HepG2 (cell line): Measurements from ENCODE around the gene CXCL10. TPM values are rescaled to one million over a fixed set of nuclear protein-coding genes. Genes with fewer than 3 reads are reported as not detected.

Experiments
- ATAC-seq: fragments of 200-7000 bp; cut with Tn5 transposase; 3 replicates; pipeline ENCODE4 v1.9.1; 2020; ENCODE audit warnings: mild to moderate bottlenecking, moderate library complexity
- BruUV-seq: library from RNA; stranded (reverse); fragments of 400-500 nt; replicated peaks from 2 replicates; lab custom pipeline; 2021; lab: Mats Ljungman, UMichigan
- CTCF ChIA-PET: fragments of 300-600 bp; formaldehyde crosslinking; extraction: SDS; loops from one replicate; lab custom pipeline; 2021; ENCODE audit warnings: low total read pairs, inconsistent platforms, low intra/inter-chr PET ratio; lab: Yijun Ruan, JAX
- POLR2A ChIA-PET: fragments of 350-600 bp; sonication (Branson Sonifier 250); formaldehyde crosslinking; loops from one replicate; lab custom pipeline; 2020; ENCODE audit warnings: antibody characterized with exemption, inconsistent platforms; lab: Yijun Ruan, JAX
- DNase-seq: peaks from one replicate; pipeline ENCODE4 v3.0.0-alpha.2; 2015; ENCODE audit warnings: low spot score
- FAIRE-seq: peaks from 3 replicates; lab custom pipeline; 2011; peaks lifted over from hg19 to GRCh38; lab: Jason Lieb, UNC
- H2AFZ ChIP-seq: one replicate; pipeline ENCODE4 v1.6.1; 2011; ENCODE audit warnings: low read length, inconsistent platforms
- H3K27ac ChIP-seq: fragments of 300-600 bp; 3 replicates; pipeline ENCODE4 v1.8.0; 2011; ENCODE audit warnings: mixed run types, mild to moderate bottlenecking, mixed read lengths, low read length, inconsistent platforms; ENCODE audit not compliant: insufficient read depth; ENCODE audit errors: extremely low read length
- H3K27me3 ChIP-seq, 2 experiments: fragments of 200-600 bp in 1 of 2; 2 replicates in 1 of 2; 3 replicates in 1 of 2; pipeline versions ENCODE4 v1.6.0 to v1.8.0; 2011; ENCODE audit warnings: low read length in 2 of 2, mild to moderate bottlenecking in 2 of 2, moderate library complexity in 2 of 2, inconsistent platforms in 1 of 2; ENCODE audit not compliant: insufficient read depth in 2 of 2, control insufficient read depth in 1 of 2
- H3K36me3 ChIP-seq, 2 experiments: fragments of 200-600 bp in 1 of 2; replicated peaks in 1 of 2; 2 replicates in 1 of 2; 3 replicates in 1 of 2; pipeline versions ENCODE4 v1.5.1 to v1.8.0; 2011; ENCODE audit warnings: low read length in 2 of 2, inconsistent platforms in 1 of 2; ENCODE audit not compliant: insufficient read depth in 2 of 2, control insufficient read depth in 1 of 2
- H3K4me1 ChIP-seq: 2 replicates; pipeline ENCODE4 v1.5.1; 2012; ENCODE audit warnings: low read length, inconsistent platforms; ENCODE audit not compliant: insufficient read depth
- H3K4me2 ChIP-seq: 2 replicates; pipeline ENCODE4 v1.6.0; 2011; ENCODE audit warnings: low read depth, low read length, inconsistent platforms
- H3K4me3 ChIP-seq, 3 experiments: fragments of 200-600 bp in 1 of 3; sonication (generic), shearing (Covaris generic) in 1 of 3; replicated peaks in 1 of 3; 2 replicates each; pipeline ENCODE4 v1.5.1; 2011 to 2016; ENCODE audit warnings: low read length in 3 of 3, inconsistent platforms in 2 of 3, low read depth in 2 of 3, mild to moderate bottlenecking in 2 of 3, control low read depth in 1 of 3, mixed read lengths in 1 of 3; ENCODE audit not compliant: insufficient read depth in 1 of 3
- H3K79me2 ChIP-seq: one replicate; pipeline ENCODE4 v1.6.1; 2011; ENCODE audit warnings: low read length, inconsistent platforms; ENCODE audit not compliant: insufficient read depth
- H3K9ac ChIP-seq: 2 replicates; pipeline ENCODE4 v1.6.0; 2011; ENCODE audit warnings: mild to moderate bottlenecking, low read depth, low read length, inconsistent platforms; ENCODE audit not compliant: insufficient read depth
- H3K9me3 ChIP-seq: 2 replicates; pipeline ENCODE4 v1.5.1; 2012; ENCODE audit warnings: mild to moderate bottlenecking, low read length
- H4K20me1 ChIP-seq: 2 replicates; pipeline ENCODE4 v1.6.0; 2011; ENCODE audit warnings: inconsistent platforms, mild to moderate bottlenecking, low read length, moderate library complexity; ENCODE audit not compliant: insufficient read depth
- CCAR2 ChIP-seq: fragments of 200-400 bp; formaldehyde crosslinking; optimal IDR thresholded peaks from 2 replicates; pipeline ENCODE3; 2018; ENCODE audit warnings: low read depth, mild to moderate bottlenecking, low read length, moderate library complexity
- DMAP1 ChIP-seq: IDR thresholded peaks from 2 replicates; pipeline ENCODE4 v1.6.1; 2016
- GABPB1 ChIP-seq: IDR thresholded peaks from 2 replicates; pipeline ENCODE4 v1.6.1; 2016; ENCODE audit warnings: mild to moderate bottlenecking, missing genetic modification reagents, moderate library complexity, missing compliant biosample characterization
- KLF12 ChIP-seq: sonication (generic); formaldehyde crosslinking; IDR thresholded peaks from 2 replicates; pipeline ENCODE4 v1.4.0; 2020; ENCODE audit warnings: missing genetic modification reagents, borderline replicate concordance
- PCBP1 ChIP-seq: fragments of 200-400 bp; formaldehyde crosslinking; IDR thresholded peaks from 2 replicates; pipeline ENCODE4 v1.6.1; 2017; ENCODE audit warnings: mild to moderate bottlenecking, low read depth, low read length, borderline replicate concordance
- PHB2 ChIP-seq: fragments of 450-650 bp; IDR thresholded peaks from 2 replicates; pipeline ENCODE4 v1.6.1; 2018; ENCODE audit not compliant: partially characterized antibody
- ZNF264 ChIP-seq: sonication (generic); formaldehyde crosslinking; IDR thresholded peaks from 2 replicates; pipeline ENCODE4 v1.4.0; 2020; ENCODE audit warnings: missing genetic modification reagents
- ZNF615 ChIP-seq: sonication (generic); formaldehyde crosslinking; IDR thresholded peaks from 2 replicates; pipeline ENCODE4 v1.5.0; 2020; ENCODE audit warnings: mild to moderate bottlenecking, missing genetic modification reagents, borderline replicate concordance
- ZNF660 ChIP-seq: sonication (generic); formaldehyde crosslinking; IDR thresholded peaks from 2 replicates; pipeline ENCODE4 v1.5.1; 2020; ENCODE audit warnings: mild to moderate bottlenecking, low read depth, missing genetic modification reagents, borderline replicate concordance
- WGBS: methylation state at CpG from one replicate; pipeline ENCODE4 v1.1.6; 2017; ENCODE audit warnings: low lambda C conversion rate; 5-methylcytosine and 5-hydroxymethylcytosine counted together
- in situ Hi-C: cut with HindIII; loops from 2 replicates; pipeline ENCODE4 v1.10.0; 2017; ENCODE audit warnings: low pct_unique_long_range_greater_than_20kb; ENCODE audit not compliant: extremely low pct_ligation_motif_present
- intact Hi-C: fragments of 100-400 bp; cut with micrococcal nuclease; formaldehyde crosslinking; loops from one replicate; pipeline ENCODE4 v1.10.0; 2022; ENCODE audit not compliant: unreplicated experiment
- polyA plus RNA-seq, 8 experiments: library from polyadenylated mRNA; depleted of rRNA in 3 of 8; stranded (reverse) in 7 of 8; unstranded in 1 of 8; fragments of >200 nt; fragmentation: Illumina TruSeq in 4 of 8; extraction: Trizol in 4 of 8; gene quantifications; 2 replicates each; pipeline versions ENCODE4 v1.2.1 to v1.2.3, GENCODE V29; 2011 to 2016; ENCODE audit warnings: low read depth in 4 of 8, missing spikeins in 1 of 8, mixed read lengths in 1 of 8; ENCODE audit not compliant: insufficient read depth in 1 of 8
- total RNA-seq, 5 experiments: library from RNA; depleted of rRNA; stranded (reverse); fragments of >200 nt; fragmentation: Illumina TruSeq; extraction: Trizol; gene quantifications; 2 replicates each; pipeline ENCODE4 v1.2.3, GENCODE V29; 2016; ENCODE audit warnings: low read depth in 1 of 5
- TF ChIP-seq, protein P1 (sequence below): sonication (generic); formaldehyde crosslinking; conservative IDR thresholded peaks from 2 replicates; pipeline ENCODE4 v1.8.0; 2022; ENCODE audit warnings: mild to moderate bottlenecking, moderate library complexity, missing genetic modification reagents
- TF ChIP-seq, protein P2 (sequence below): sonication (generic); formaldehyde crosslinking; IDR thresholded peaks from 2 replicates; pipeline ENCODE4 v1.8.0; 2022; ENCODE audit warnings: missing genetic modification reagents, mild to moderate bottlenecking, moderate library complexity, borderline replicate concordance
- TF ChIP-seq, protein P3 (sequence below): fragments of 450-650 bp; IDR thresholded peaks from 2 replicates; pipeline ENCODE4 v1.6.1; 2016
- TF ChIP-seq, protein P4 (sequence below): sonication (generic); formaldehyde crosslinking; IDR thresholded peaks from 2 replicates; pipeline ENCODE4 v1.4.0; 2020; ENCODE audit warnings: missing genetic modification reagents, mild to moderate bottlenecking, borderline replicate concordance

Gene CXCL10
- total and polyA plus RNA-seq, 2 of the 13 experiments (the other 11 are each of a cell fraction or from before 2014, with no cell fraction given) = not detected

- DNase-seq (no peak), FAIRE-seq (no peak), ATAC-seq (no peak)
- POLR2A ChIA-PET = no interaction called here
- no peaks in the 10 kb centered on the region for H3K4me1 ChIP-seq
- TF ChIP-seq ZNF660 (CRISPR knock-in tag) = no peak
- TF ChIP-seq, protein P1, sequence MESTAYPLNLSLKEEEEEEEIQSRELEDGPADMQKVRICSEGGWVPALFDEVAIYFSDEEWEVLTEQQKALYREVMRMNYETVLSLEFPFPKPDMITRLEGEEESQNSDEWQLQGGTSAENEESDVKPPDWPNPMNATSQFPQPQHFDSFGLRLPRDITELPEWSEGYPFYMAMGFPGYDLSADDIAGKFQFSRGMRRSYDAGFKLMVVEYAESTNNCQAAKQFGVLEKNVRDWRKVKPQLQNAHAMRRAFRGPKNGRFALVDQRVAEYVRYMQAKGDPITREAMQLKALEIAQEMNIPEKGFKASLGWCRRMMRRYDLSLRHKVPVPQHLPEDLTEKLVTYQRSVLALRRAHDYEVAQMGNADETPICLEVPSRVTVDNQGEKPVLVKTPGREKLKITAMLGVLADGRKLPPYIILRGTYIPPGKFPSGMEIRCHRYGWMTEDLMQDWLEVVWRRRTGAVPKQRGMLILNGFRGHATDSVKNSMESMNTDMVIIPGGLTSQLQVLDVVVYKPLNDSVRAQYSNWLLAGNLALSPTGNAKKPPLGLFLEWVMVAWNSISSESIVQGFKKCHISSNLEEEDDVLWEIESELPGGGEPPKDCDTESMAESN = no peak
- no peak for TF ChIP-seq CCAR2
- TF ChIP-seq, protein P2, sequence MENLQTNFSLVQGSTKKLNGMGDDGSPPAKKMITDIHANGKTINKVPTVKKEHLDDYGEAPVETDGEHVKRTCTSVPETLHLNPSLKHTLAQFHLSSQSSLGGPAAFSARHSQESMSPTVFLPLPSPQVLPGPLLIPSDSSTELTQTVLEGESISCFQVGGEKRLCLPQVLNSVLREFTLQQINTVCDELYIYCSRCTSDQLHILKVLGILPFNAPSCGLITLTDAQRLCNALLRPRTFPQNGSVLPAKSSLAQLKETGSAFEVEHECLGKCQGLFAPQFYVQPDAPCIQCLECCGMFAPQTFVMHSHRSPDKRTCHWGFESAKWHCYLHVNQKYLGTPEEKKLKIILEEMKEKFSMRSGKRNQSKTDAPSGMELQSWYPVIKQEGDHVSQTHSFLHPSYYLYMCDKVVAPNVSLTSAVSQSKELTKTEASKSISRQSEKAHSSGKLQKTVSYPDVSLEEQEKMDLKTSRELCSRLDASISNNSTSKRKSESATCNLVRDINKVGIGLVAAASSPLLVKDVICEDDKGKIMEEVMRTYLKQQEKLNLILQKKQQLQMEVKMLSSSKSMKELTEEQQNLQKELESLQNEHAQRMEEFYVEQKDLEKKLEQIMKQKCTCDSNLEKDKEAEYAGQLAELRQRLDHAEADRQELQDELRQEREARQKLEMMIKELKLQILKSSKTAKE (CRISPR knock-in tag) = no peak
- TF ChIP-seq KLF12 = no peak
- no peak for TF ChIP-seq PCBP1
- TF ChIP-seq PHB2 = no peak
- TF ChIP-seq, protein P3, sequence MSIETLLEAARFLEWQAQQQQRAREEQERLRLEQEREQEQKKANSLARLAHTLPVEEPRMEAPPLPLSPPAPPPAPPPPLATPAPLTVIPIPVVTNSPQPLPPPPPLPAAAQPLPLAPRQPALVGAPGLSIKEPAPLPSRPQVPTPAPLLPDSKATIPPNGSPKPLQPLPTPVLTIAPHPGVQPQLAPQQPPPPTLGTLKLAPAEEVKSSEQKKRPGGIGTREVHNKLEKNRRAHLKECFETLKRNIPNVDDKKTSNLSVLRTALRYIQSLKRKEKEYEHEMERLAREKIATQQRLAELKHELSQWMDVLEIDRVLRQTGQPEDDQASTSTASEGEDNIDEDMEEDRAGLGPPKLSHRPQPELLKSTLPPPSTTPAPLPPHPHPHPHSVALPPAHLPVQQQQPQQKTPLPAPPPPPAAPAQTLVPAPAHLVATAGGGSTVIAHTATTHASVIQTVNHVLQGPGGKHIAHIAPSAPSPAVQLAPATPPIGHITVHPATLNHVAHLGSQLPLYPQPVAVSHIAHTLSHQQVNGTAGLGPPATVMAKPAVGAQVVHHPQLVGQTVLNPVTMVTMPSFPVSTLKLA = no peak
- TF ChIP-seq GABPB1 (CRISPR knock-in tag) = no peak
- TF ChIP-seq ZNF264 = no peak
- no peak for TF ChIP-seq ZNF615
- no peak for TF ChIP-seq DMAP1 (CRISPR knock-in tag)
- TF ChIP-seq, protein P4, sequence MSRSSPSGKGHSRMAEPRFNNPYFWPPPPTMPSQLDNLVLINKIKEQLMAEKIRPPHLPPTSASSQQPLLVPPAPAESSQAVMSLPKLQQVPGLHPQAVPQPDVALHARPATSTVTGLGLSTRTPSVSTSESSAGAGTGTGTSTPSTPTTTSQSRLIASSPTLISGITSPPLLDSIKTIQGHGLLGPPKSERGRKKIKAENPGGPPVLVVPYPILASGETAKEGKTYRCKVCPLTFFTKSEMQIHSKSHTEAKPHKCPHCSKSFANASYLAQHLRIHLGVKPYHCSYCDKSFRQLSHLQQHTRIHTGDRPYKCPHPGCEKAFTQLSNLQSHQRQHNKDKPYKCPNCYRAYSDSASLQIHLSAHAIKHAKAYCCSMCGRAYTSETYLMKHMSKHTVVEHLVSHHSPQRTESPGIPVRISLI = no peak
- no peaks in the 10 kb centered on the region for H3K79me2 ChIP-seq
- no peaks in the 10 kb centered on the region for H3K36me3 ChIP-seq
- no peak overlapping the region for H3K4me3 ChIP-seq
- WGBS = 26% methylated on average over 4 of the region's 4 CpGs
- H3K9me3 ChIP-seq = no peaks in the 10 kb centered on the region
- in situ Hi-C loops = no loop called here
- H3K27me3 ChIP-seq = 0 out of 5 replicates have a peak, but pooled peaks cover 0 to 6% of the 10 kb centered on the region in 2 experiments
- H3K9ac ChIP-seq = no peak overlapping the region
- BruUV-seq = no TSS peak
- no peak overlapping the region for H3K27ac ChIP-seq
- H3K4me2 ChIP-seq = no peak overlapping the region
- CTCF ChIA-PET = no interaction called here
- intact Hi-C loops = no loop called here
- H4K20me1 ChIP-seq = no peaks in the 10 kb centered on the region
- H2AFZ ChIP-seq = no peak overlapping the region
Measured at GRCh38 chr4:76072760-76073159, 49.5 kb upstream of the CXCL10 start.
